22Rv1 (cell line): ENCODE measurements around the gene LYPD6B.

Source experiments
- ZFX ChIP-seq: fragments of 450-650 bp; IDR thresholded peaks from 2 replicates; pipeline ENCODE4 v1.6.1; 2017; ENCODE audit warnings: antibody characterized with exemption, borderline replicate concordance
- TF ChIP-seq, protein P1 (sequence below): fragments of 450-650 bp; IDR thresholded peaks from 2 replicates; pipeline ENCODE4 v1.5.1; 2017; ENCODE audit warnings: mild to moderate bottlenecking

GRCh38 chr2:149000158-149000938 is 38.2 kb upstream of the LYPD6B start:
- TF ChIP-seq, protein P1, sequence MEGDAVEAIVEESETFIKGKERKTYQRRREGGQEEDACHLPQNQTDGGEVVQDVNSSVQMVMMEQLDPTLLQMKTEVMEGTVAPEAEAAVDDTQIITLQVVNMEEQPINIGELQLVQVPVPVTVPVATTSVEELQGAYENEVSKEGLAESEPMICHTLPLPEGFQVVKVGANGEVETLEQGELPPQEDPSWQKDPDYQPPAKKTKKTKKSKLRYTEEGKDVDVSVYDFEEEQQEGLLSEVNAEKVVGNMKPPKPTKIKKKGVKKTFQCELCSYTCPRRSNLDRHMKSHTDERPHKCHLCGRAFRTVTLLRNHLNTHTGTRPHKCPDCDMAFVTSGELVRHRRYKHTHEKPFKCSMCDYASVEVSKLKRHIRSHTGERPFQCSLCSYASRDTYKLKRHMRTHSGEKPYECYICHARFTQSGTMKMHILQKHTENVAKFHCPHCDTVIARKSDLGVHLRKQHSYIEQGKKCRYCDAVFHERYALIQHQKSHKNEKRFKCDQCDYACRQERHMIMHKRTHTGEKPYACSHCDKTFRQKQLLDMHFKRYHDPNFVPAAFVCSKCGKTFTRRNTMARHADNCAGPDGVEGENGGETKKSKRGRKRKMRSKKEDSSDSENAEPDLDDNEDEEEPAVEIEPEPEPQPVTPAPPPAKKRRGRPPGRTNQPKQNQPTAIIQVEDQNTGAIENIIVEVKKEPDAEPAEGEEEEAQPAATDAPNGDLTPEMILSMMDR: no peak
- no peak for TF ChIP-seq ZFX
